ENCODE data around the gene ARFGAP2.

The ARFGAP2 gene

DNA sequence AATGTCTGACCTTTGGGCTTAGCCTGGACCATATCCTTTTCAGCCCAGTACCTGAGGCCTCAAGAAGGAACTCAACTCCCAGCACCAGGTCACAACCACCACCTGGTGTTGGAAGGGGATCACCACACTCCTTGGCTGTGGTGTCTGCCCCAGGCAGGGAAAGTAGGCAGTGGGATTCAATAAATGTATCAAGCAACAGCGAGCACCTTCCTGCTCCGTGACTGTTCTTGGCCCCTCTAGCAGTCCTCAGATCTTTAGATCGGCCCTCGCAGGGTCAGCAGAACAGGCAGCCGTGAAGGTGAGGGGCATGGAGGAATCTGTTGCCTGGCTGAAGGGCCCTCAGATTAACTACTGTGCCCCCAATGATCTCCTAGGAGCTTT lies 15.9 kb downstream of the ARFGAP2 start:
- TF ChIP-seq CTCF (IDR thresholded peaks at IDR 0.05; ENCODE audit: low read depth, low read length), result no peak
- H3K4me3 ChIP-seq (ENCODE audit: low read depth, low read length), result no peak overlapping the region

DNA sequence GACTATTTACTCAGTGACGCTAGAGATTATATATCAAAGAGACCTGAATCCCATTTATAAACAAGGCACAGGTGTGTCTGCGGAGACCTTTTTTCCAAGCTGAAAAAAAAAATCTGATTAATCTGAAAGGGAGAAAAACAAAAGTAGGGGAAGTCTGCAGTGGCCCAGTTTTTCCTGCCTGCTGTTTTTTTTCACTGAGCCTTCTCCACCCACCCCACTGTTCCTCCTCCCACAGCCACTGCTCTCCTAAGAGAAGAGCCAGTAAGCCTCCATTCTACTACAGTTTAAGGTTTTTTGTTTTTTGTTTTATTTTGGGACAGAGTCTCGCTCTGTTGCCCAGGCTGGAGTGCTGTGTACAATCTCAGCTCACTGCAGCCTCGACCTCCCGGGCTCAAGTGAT lies 18.4 kb downstream of the ARFGAP2 start:
- H3K4me3 ChIP-seq (ENCODE audit: low read depth, low read length), result no peak overlapping the region
- TF ChIP-seq CTCF (IDR thresholded peaks at IDR 0.05; ENCODE audit: low read depth, low read length), result no peak

GRCh38 chr11:47157805-47158204 lies 18.9 kb downstream of the ARFGAP2 start:
- H3K4me3 ChIP-seq (ENCODE audit: low read depth, low read length), result no peak overlapping the region
- no peak for TF ChIP-seq CTCF (IDR thresholded peaks at IDR 0.05; ENCODE audit: low read depth, low read length)

DNA sequence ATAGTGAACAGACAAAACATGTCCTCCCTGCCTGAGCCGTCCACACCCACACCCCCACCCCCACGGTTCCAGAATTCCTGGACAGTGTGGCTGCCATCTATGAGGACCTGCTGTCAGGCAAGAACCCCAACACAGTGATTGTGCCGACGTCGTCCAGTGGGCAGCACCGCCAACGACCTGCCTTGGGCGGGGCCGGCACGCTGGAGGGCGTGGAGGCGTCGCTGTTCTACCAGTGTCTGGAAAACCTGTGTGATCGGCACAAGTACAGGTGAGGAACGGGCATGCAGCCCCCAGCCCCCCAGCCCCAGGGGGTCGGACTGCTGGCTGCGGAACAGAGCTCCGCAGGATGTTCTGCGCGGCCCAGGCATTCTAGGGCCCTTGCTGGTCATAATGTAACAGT lies 19.7 kb downstream of the ARFGAP2 start:
- no peak for TF ChIP-seq CTCF (IDR thresholded peaks at IDR 0.05; ENCODE audit: low read depth, low read length)

GRCh38 chr11:47156333-47156732 lies 20.3 kb downstream of the ARFGAP2 start:
- no peak for TF ChIP-seq CTCF (IDR thresholded peaks at IDR 0.05; ENCODE audit: low read depth, low read length)
- H3K4me3 ChIP-seq (ENCODE audit: low read depth, low read length), result no peak overlapping the region

More for the DNA sequence above, 19.7 kb downstream of the ARFGAP2 start:
- no peak overlapping the region for H3K4me3 ChIP-seq (ENCODE audit: low read depth, low read length)

DNA sequence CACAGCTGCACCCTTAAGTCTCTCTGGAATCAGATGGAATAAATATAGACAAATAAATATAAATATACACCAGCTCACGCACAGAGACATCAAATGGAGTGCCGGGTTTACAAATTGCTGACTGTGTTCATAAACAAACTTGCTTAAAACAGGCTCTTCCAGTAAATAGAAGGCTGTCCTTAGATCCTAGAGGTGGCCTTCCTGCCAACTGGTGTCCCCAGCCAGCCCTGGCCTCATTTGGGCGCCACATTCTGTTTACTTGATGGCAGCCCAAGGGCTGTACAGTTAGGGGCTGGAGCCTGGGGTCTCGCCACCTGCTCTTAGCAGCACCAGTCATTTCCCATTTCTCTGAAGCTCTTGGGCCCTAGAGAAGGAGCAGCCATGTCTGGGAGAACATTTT lies 20.8 kb downstream of the ARFGAP2 start:
- TF ChIP-seq CTCF (IDR thresholded peaks at IDR 0.05; ENCODE audit: low read depth, low read length), result no peak

DNA sequence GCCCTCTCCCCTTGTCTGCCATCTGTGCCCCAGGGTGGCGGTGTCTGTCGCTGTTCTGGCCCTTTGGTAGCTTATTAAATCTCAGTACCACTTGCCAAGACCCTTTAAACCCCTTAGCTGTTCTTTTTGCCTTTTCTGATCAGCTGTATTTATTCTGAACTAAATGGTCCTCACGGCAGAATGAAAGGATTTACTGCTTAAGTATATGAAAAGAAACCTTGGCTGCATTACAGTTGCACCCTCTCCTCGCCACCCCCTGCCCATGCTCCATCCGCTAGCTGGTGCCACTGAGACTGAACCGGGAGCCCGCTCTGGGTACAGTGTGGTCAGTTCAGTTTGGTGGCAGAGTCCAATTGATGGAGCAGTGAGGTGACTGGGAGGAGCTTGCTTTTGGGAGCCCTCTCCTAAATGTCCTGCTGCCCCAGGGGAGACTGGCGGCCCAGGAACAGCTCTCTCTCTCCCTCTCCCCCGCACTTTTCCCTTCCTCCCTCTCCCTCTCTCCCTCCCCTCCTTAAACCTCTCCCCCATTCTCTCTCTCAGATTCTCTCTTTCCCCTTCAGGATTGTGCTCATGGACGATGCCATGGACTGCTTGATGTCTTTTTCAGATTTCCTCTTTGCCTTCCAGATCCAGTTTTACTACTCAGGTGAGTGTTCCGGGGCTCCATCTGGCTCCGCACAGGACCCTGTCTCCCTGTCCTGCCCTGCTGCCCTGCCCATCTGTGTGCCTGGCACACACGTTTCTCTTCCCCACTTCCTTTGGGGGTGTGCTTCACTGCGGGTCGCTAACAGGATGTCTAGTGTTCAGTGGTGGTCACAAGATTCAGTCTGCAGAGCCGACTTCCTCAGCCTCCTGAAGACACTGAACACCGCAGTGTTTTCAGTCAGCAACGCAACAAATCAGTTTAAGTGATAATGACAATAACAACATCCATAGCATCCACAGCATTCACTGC lies 21.8 kb downstream of the ARFGAP2 start:
- no peak for TF ChIP-seq CTCF (IDR thresholded peaks at IDR 0.05; ENCODE audit: low read depth, low read length)
- no peak overlapping the region for H3K4me3 ChIP-seq (ENCODE audit: low read depth, low read length)

More for the DNA sequence above, 20.8 kb downstream of the ARFGAP2 start:
- H3K4me3 ChIP-seq (ENCODE audit: low read depth, low read length), result no peak overlapping the region
